ENCODE results near the gene OSBP2. TPM values are rescaled to one million over a fixed set of nuclear protein-coding genes. Genes with fewer than 3 reads are reported as not detected.

Gene OSBP2
- total RNA-seq, 4 donors from 2014 or later = 3.3 to 7.7 (median 4.6) TPM; not detected in 1

GRCh38 chr22:30664798-30665197 is 29.9 kb upstream of the OSBP2 start:
- no peak for DNase-seq
- H3K4me1 ChIP-seq = peaks cover 0 to 5% of the 10 kb centered on the region in 2 donors
- H3K27ac ChIP-seq = no peak overlapping the region
- intact Hi-C loops (cut with DNase I; ENCODE audit: low total_unique reads) = no loop called here
- no peaks in the 10 kb centered on the region for H3K9me3 ChIP-seq
- no peak overlapping the region for H3K4me3 ChIP-seq
- H3K27me3 ChIP-seq = no peaks in the 10 kb centered on the region
- TF ChIP-seq POLR2A (IDR thresholded peaks at IDR 0.05) = no peak
- TF ChIP-seq CTCF (IDR thresholded peaks at IDR 0.05) = no peak
- no peaks in the 10 kb centered on the region for H3K36me3 ChIP-seq

- TF ChIP-seq CTCF (IDR thresholded peaks at IDR 0.05) (no peak), POLR2A (IDR thresholded peaks at IDR 0.05) (no peak)
- no peak overlapping the region for H3K27ac ChIP-seq
- H3K4me1 ChIP-seq = peaks cover 0 to 5% of the 10 kb centered on the region in 2 donors
- no peaks in the 10 kb centered on the region for H3K27me3 ChIP-seq
- no peaks in the 10 kb centered on the region for H3K36me3 ChIP-seq
- H3K9me3 ChIP-seq = no peaks in the 10 kb centered on the region
- H3K4me3 ChIP-seq = no peak overlapping the region
- intact Hi-C loops (cut with DNase I; ENCODE audit: low total_unique reads) = no loop called here
- DNase-seq = no peak
Measured at GRCh38 chr22:30665266-30665665, 29.4 kb upstream of the OSBP2 start.

- TF ChIP-seq POLR2A (IDR thresholded peaks at IDR 0.05) = no peak
- no peak for TF ChIP-seq CTCF (IDR thresholded peaks at IDR 0.05)
- H3K27me3 ChIP-seq = no peaks in the 10 kb centered on the region
- no peaks in the 10 kb centered on the region for H3K36me3 ChIP-seq
- H3K4me1 ChIP-seq = peaks cover 0 to 5% of the 10 kb centered on the region in 2 donors
- no peaks in the 10 kb centered on the region for H3K9me3 ChIP-seq
- H3K27ac ChIP-seq = no peak overlapping the region
- DNase-seq = no peak
- intact Hi-C loops (cut with DNase I; ENCODE audit: low total_unique reads) = no loop called here
- H3K4me3 ChIP-seq = no peak overlapping the region
Measured at GRCh38 chr22:30665786-30666185, 28.9 kb upstream of the OSBP2 start.

GRCh38 chr22:30667107-30667493 is 27.6 kb upstream of the OSBP2 start:
- intact Hi-C loops (cut with DNase I; ENCODE audit: low total_unique reads) = no loop called here
- no peak for TF ChIP-seq POLR2A (IDR thresholded peaks at IDR 0.05)
- no peak for TF ChIP-seq CTCF (IDR thresholded peaks at IDR 0.05)
- Histone ChIP-seq H3K27ac (peak overlapping the region; percentile 15 to 69), H3K9me3 (no peaks in the 10 kb centered on the region), H3K27me3 (no peaks in the 10 kb centered on the region), H3K4me3 (peak overlapping the region; percentile 67 to 77), H3K36me3 (no peaks in the 10 kb centered on the region), H3K4me1 (peaks cover 0 to 5% of the 10 kb centered on the region in 2 donors)
- no peak for DNase-seq

GRCh38 chr22:30667494-30668385 is 26.9 kb upstream of the OSBP2 start, which contains the start of gene DUSP18:
TSS of gene DUSP18 (minus strand) at chr22:30667875. CDS start at chr22:30664003, 3,872 bp downstream.
- no peaks in the 10 kb centered on the region for H3K36me3 ChIP-seq
- peak within 1 kb of the TSS; percentile 67 to 77 for H3K4me3 ChIP-seq
- H3K27ac ChIP-seq = peak within 1 kb of the TSS; percentile 15 to 69
- intact Hi-C loops (cut with DNase I; ENCODE audit: low total_unique reads) = no loop called here
- TF ChIP-seq POLR2A (IDR thresholded peaks at IDR 0.05) (peak; percentile 29 to 72), CTCF (IDR thresholded peaks at IDR 0.05) (peak in 2 of 4 experiments; percentile 20 to 34)
- DNase-seq = peak; percentile 93 to 96
- H3K4me1 ChIP-seq = peaks cover 0 to 5% of the 10 kb centered on the region in 2 donors
- no peaks in the 10 kb centered on the region for H3K27me3 ChIP-seq
- H3K9me3 ChIP-seq = no peaks in the 10 kb centered on the region
